Activated naive CD8-positive, alpha-beta T cell (primary cell): ENCODE measurements around the gene ZNF648.

Experiments
- H3K27ac Mint-ChIP-seq: one replicate; pipeline ENCODE4 v1.8.0; 2021; ENCODE audit warnings: mixed read lengths
- H3K27me3 Mint-ChIP-seq: one replicate; pipeline ENCODE4 v1.8.0; 2021; ENCODE audit warnings: mixed read lengths
- H3K36me3 Mint-ChIP-seq: one replicate; pipeline ENCODE4 v1.8.0; 2021; ENCODE audit warnings: mixed read lengths
- H3K4me1 Mint-ChIP-seq: one replicate; pipeline ENCODE4 v1.8.0; 2021; ENCODE audit warnings: low read depth, mixed read lengths
- H3K4me3 Mint-ChIP-seq: one replicate; pipeline ENCODE4 v1.8.0; 2021; ENCODE audit warnings: mild to moderate bottlenecking, mixed read lengths
- H3K9me3 Mint-ChIP-seq: one replicate; pipeline ENCODE4 v1.8.0; 2021; ENCODE audit warnings: low read depth, mixed read lengths

Gene ZNF648

DNA sequence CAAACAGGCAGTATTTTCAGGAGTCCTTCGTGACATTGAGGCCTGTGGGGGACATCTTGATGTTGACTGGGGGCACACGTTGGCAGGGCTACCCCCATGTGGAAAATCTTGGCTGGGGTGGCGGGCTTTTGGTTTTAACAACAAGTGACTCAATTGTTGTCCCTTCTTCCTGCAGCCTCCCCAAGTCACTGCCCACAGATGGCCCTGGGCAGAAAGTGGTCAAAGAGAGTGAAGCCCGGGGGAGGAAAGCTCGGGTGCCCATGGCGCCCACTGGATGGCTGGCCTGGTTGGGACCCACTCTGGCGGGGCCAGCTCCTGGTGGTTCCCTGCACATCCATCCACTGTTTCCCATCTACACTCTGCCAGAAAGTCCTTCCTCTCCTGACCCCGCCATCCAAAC is 24.6 kb upstream of the ZNF648 start:
- H3K27ac Mint-ChIP-seq: no peak overlapping the region
- peaks cover 36% of the 10 kb centered on the region for H3K4me1 Mint-ChIP-seq
- H3K9me3 Mint-ChIP-seq: no peaks in the 10 kb centered on the region
- H3K27me3 Mint-ChIP-seq: no peaks in the 10 kb centered on the region
- no peak overlapping the region for H3K4me3 Mint-ChIP-seq
- H3K36me3 Mint-ChIP-seq: no peaks in the 10 kb centered on the region

GRCh38 chr1:182085726-182086125 is 24.2 kb upstream of the ZNF648 start:
- Mint-ChIP-seq H3K27ac (no peak overlapping the region), H3K9me3 (no peaks in the 10 kb centered on the region), H3K27me3 (no peaks in the 10 kb centered on the region), H3K4me3 (no peak overlapping the region), H3K36me3 (no peaks in the 10 kb centered on the region), H3K4me1 (peaks cover 36% of the 10 kb centered on the region)

GRCh38 chr1:182084487-182085316 is 23.2 kb upstream of the ZNF648 start:
- Mint-ChIP-seq H3K27me3 (no peaks in the 10 kb centered on the region), H3K9me3 (no peaks in the 10 kb centered on the region), H3K4me3 (no peak overlapping the region), H3K4me1 (peaks cover 36% of the 10 kb centered on the region), H3K27ac (no peak overlapping the region), H3K36me3 (no peaks in the 10 kb centered on the region)

DNA sequence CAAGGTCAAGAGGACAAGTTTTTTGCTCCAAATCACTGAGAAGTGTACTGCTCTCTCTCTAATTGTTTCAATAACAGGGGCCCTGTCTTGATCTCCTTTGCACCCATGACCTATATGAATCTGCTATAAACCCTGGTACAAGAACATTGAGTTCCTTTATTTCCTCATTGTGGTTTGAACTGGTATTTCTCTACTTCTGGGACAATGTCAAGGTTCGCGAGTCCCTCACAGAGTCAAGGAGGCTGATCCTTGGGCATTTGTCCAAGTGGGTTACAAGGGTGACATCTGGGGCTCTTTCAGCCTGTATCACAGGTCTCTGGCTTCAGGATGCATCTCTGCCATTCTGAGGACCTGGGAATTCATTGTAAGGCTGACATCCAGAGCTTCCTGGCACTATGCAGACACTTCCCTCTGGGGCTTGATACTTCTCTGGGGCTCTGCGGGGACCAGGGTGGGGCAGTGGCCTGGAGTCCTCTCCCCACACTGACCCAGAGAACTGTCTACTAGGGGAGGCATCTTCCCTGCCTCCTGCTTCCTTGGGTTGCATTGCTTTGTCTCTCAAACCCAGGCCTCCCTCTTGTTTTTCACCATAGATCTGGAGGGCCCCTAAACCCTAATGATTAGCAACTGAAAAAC is 22.5 kb upstream of the ZNF648 start:
- Mint-ChIP-seq H3K36me3 (no peaks in the 10 kb centered on the region), H3K9me3 (no peaks in the 10 kb centered on the region), H3K27me3 (no peaks in the 10 kb centered on the region), H3K4me3 (no peak overlapping the region), H3K27ac (no peak overlapping the region), H3K4me1 (peaks cover 34% of the 10 kb centered on the region)

DNA sequence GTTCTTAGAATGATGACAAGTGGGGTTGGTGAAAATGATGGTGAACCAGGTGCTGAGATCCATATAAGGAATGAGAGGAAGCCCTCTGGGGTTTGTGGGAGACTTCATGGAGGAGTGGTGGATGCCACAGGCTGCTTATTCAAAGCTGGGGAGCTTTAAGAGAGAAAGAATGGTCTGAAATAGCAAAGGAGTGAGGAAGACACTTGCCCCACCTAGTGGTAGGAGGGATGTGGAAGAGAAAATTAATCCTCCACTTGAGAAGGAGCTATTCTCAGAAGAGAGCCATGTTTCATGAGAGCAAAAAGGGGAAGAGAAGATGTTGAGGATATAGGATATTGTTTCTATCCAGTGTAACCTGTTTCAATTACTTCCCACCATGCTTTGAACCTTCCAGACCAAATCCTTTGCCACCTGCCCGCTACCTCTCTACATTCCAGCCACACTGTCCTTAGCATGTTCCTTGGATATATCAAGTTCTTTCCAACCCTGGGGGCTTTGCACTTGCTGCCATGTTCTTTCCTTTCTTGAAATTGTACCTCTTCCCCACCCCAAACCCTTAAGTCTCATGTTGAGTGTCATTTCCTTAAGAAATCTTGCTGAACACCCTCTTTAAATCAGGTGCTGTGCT is 19.6 kb upstream of the ZNF648 start:
- Mint-ChIP-seq H3K9me3 (no peaks in the 10 kb centered on the region), H3K27me3 (no peaks in the 10 kb centered on the region), H3K4me1 (peaks cover 9% of the 10 kb centered on the region), H3K36me3 (no peaks in the 10 kb centered on the region), H3K27ac (no peak overlapping the region), H3K4me3 (no peak overlapping the region)

GRCh38 chr1:182080040-182080439 is 18.5 kb upstream of the ZNF648 start:
- Mint-ChIP-seq H3K4me1 (peaks cover 8% of the 10 kb centered on the region), H3K36me3 (no peaks in the 10 kb centered on the region), H3K27me3 (no peaks in the 10 kb centered on the region), H3K4me3 (no peak overlapping the region), H3K27ac (no peak overlapping the region), H3K9me3 (no peaks in the 10 kb centered on the region)

DNA sequence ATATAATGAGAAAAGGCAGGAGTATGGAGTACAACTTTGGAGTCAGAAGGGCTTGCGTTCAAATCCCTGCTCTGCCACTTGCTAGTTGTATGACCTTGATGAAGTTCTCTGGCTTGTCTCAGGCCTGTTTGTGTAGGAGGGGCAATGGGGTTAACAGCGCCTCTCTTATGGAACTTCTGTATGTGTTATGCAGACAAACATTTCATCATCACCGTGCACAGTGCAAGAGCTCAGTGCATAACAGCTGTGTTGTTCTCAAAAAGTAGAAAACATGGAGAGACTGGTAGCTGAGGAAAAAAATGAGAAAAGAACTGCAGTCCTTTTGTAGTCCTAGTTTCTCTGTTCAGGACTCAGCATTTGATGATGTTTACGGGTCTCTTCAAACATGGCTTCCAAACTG is 10.4 kb upstream of the ZNF648 start:
- Mint-ChIP-seq H3K9me3 (no peaks in the 10 kb centered on the region), H3K27me3 (peaks cover 11% of the 10 kb centered on the region), H3K4me1 (no peaks in the 10 kb centered on the region), H3K36me3 (no peaks in the 10 kb centered on the region), H3K4me3 (no peak overlapping the region), H3K27ac (no peak overlapping the region)

DNA sequence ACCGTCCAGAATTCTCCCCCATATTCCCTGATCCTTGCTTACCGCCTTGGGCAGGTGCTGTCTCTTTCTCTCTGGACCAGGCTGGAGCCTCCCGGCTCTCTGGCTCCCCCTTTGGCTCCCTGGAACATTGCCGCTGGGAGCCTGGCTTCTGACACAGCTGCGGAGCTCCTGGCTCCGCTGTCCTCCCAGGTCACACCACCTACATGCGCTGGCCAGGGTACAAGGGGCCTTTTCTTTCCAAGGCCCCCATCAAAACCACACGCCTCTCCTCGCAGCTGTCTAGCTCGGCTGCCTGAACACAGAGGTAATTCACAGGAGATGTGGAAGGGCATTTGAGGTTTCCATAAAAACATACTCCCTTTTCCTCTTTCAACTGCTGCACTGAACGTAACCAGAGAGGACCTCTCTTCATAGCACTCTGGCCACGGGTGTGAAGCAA is 7.5 kb upstream of the ZNF648 start:
- Mint-ChIP-seq H3K27ac (no peak overlapping the region), H3K27me3 (peaks cover 17% of the 10 kb centered on the region), H3K9me3 (no peaks in the 10 kb centered on the region), H3K4me3 (no peak overlapping the region), H3K36me3 (no peaks in the 10 kb centered on the region), H3K4me1 (no peaks in the 10 kb centered on the region)

DNA sequence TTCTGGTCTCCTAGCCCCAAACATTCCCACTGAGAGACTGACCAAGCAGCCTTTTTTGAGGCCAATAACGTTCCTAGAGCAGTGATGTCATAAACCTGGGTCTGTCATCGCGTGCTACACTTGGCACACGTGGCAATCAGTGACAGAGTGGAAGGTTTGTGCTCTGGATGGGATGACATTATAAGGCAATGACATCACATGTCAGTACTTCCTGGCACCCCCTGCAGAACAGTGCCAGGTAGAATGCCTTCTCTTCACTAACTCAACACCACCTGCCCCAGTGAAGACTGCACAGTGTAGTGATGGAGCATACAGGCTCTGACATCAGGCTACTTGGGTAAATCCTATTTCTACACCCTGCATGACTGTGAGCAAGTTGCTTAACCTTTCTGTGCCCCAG is 5.4 kb upstream of the ZNF648 start:
- Mint-ChIP-seq H3K27ac (no peak overlapping the region), H3K9me3 (no peaks in the 10 kb centered on the region), H3K4me3 (no peak overlapping the region), H3K36me3 (no peaks in the 10 kb centered on the region), H3K4me1 (no peaks in the 10 kb centered on the region), H3K27me3 (peaks cover 24% of the 10 kb centered on the region)

DNA sequence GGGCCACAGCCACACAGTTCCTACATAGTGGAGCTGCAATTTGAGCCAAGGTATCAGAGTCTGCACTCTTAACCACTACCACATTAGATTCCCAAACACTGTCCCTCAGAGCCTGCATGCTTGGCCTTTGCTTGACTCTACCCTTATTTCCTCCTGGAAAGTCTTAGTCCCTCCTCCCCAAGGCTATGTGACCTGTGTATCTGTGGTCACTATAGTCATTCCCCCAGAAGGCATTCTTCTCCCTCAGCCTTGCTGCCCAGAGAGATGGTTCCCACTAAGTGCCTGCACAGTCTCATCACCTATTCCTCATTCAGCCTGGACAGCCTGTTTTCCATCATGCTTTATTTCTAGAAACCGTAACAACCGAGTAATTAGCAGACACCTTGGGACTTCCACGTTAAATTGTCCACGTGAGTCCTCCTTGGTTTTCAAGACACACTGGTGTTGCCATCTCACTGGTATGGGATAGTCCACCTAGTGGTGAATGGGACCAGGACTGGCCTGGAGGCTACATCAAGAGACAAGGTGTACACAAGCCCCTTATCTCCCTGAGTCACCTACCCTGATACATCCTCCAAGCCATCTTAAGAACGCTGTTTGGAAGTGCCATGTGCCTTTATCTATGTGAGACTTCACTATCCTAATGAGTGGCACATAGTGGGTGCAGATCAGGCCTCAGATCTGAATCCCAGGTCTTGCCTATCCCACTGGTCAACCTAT is 3.8 kb upstream of the ZNF648 start:
- no peaks in the 10 kb centered on the region for H3K4me1 Mint-ChIP-seq
- H3K27me3 Mint-ChIP-seq: peaks cover 23% of the 10 kb centered on the region
- H3K36me3 Mint-ChIP-seq: no peaks in the 10 kb centered on the region
- no peaks in the 10 kb centered on the region for H3K9me3 Mint-ChIP-seq
- H3K4me3 Mint-ChIP-seq: no peak overlapping the region
- no peak overlapping the region for H3K27ac Mint-ChIP-seq

- no peaks in the 10 kb centered on the region for H3K9me3 Mint-ChIP-seq
- H3K4me1 Mint-ChIP-seq: no peaks in the 10 kb centered on the region
- no peak overlapping the region for H3K27ac Mint-ChIP-seq
- peaks cover 22% of the 10 kb centered on the region for H3K27me3 Mint-ChIP-seq
- no peaks in the 10 kb centered on the region for H3K36me3 Mint-ChIP-seq
- H3K4me3 Mint-ChIP-seq: no peak overlapping the region
These were observed 3.1 kb upstream of the ZNF648 start for GRCh38 chr1:182064611-182065010.

DNA sequence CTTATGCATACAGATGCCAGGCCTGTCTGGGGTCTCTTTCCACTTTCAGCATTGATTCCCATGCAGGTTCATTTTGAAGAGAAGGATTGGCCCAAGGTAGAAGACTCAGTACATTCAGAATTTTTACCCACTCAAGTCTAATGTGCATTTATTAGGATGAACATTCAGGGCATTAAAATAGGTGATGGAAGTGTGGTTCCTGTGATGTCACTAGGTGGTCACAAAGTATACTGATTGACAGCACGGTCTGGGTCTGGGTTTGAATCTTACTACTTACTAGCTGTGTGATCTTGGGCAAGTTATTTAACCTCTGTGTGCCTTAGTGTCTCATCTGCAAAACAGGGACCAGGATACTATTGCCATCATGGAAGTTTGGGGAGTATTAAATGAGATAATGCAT is 711 bp upstream of the ZNF648 start:
- Mint-ChIP-seq H3K27me3 (peaks cover 26% of the 10 kb centered on the region), H3K9me3 (no peaks in the 10 kb centered on the region), H3K27ac (no peak overlapping the region), H3K4me3 (no peak overlapping the region), H3K4me1 (no peaks in the 10 kb centered on the region), H3K36me3 (no peaks in the 10 kb centered on the region)

GRCh38 chr1:182060877-182061276 is 635 bp downstream of the ZNF648 start:
- Mint-ChIP-seq H3K27ac (no peak overlapping the region), H3K4me3 (no peak overlapping the region), H3K4me1 (peaks cover 2% of the 10 kb centered on the region), H3K9me3 (no peaks in the 10 kb centered on the region), H3K36me3 (no peaks in the 10 kb centered on the region), H3K27me3 (peaks cover 32% of the 10 kb centered on the region)

DNA sequence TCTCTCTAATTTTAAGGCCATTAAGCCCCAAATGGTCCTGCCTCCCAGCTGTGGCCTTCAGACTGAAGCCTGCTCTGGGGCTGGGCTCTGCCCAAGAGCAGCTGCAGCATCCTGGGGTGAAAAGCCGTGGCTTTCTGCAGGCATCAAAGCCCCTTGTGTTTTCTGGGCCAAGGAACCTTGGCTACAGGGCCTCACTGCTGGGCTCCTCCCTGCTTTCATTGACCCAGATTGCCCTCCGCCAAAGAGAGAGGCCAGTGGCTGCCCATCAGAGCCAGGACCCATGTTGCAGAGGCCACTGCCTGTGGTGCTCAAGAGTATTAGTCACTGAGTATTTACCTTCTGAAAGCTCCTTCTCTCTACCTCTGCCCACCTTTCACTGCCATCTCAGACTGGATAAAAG is 1.6 kb downstream of the ZNF648 start:
- H3K27me3 Mint-ChIP-seq: peaks cover 27% of the 10 kb centered on the region
- H3K27ac Mint-ChIP-seq: no peak overlapping the region
- peaks cover 2% of the 10 kb centered on the region for H3K4me1 Mint-ChIP-seq
- no peaks in the 10 kb centered on the region for H3K9me3 Mint-ChIP-seq
- no peak overlapping the region for H3K4me3 Mint-ChIP-seq
- no peaks in the 10 kb centered on the region for H3K36me3 Mint-ChIP-seq
